ENCODE data around the gene SLC4A2.
A peak's percentile ranks its signal among the peaks of the same experiment; 100 is the strongest.

Gene SLC4A2

DNA sequence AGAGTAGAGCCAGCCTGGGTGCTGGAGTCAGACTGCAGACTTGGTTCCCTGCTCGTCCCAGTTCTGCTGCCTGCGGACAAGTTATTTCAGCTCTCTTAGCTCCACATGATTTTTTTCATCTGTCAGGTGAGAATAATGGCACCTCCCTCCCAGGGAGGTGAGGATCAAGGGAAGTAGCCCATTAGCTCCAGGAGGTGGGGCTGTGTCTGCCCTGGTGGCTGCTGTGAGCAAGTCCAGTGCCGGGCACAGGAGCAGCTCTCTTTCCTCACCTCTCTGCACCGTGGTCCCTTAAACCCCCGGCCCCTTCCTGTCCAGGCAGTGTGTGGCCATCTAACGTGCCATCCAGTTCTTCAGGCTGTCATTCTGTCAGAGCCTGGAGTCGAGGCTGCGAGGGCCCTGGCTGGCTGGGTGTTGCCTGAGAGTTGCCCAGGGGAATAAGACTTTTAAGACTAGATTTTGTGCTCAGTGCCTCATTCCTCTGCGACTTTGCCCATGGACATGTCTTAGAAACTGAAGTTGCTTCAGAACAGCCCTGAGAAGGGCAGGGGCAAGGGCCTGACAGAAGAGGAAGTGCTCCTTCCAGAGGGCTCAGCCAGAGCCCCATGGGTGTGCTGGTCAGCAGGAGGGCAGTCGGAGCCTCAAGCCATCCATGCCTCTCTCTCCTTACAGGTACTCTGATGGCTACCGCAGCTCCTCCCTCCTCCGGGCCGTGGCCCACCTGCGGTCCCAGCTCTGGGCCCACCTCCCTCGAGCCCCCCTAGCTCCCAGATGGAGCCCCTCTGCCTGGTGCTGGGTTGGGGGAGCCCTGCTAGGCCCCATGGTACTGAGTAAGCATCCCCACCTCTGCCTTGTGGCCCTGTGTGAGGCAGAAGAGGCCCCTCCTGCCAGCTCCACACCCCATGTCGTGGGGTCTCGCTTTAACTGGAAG is 26.2 kb upstream of the SLC4A2 start:
- no peak overlapping the region for H3K4me3 ChIP-seq (ENCODE audit: low read length)
- no peak for DNase-seq (ENCODE audit: low read depth)
- TF ChIP-seq, protein P1, sequence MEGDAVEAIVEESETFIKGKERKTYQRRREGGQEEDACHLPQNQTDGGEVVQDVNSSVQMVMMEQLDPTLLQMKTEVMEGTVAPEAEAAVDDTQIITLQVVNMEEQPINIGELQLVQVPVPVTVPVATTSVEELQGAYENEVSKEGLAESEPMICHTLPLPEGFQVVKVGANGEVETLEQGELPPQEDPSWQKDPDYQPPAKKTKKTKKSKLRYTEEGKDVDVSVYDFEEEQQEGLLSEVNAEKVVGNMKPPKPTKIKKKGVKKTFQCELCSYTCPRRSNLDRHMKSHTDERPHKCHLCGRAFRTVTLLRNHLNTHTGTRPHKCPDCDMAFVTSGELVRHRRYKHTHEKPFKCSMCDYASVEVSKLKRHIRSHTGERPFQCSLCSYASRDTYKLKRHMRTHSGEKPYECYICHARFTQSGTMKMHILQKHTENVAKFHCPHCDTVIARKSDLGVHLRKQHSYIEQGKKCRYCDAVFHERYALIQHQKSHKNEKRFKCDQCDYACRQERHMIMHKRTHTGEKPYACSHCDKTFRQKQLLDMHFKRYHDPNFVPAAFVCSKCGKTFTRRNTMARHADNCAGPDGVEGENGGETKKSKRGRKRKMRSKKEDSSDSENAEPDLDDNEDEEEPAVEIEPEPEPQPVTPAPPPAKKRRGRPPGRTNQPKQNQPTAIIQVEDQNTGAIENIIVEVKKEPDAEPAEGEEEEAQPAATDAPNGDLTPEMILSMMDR (conservative IDR thresholded peaks at IDR 0.05; ENCODE audit: low read depth, low read length): no peak

DNA sequence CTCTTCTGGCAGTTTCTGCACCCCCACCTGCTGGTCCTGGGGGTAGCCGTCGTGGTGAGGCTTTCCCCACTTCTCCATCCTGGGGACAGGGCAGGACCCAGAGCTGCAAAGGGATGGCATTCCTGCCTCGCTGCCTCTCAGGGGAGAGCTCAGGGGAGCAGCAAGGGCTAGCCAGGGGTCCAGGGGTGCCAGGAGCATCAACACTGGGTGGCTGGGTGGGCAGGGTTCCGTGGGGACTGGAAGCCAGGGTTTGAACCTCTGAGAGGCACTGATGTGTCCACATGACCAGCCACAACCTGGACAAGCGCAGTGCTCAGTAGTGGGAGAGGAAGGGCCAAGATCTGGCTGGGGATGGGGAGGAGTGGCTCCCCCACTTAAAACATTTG is 25.5 kb upstream of the SLC4A2 start:
- DNase-seq (ENCODE audit: low read depth): no peak
- TF ChIP-seq, protein P1 (conservative IDR thresholded peaks at IDR 0.05; ENCODE audit: low read depth, low read length): no peak
- H3K4me3 ChIP-seq (ENCODE audit: low read length): no peak overlapping the region

DNA sequence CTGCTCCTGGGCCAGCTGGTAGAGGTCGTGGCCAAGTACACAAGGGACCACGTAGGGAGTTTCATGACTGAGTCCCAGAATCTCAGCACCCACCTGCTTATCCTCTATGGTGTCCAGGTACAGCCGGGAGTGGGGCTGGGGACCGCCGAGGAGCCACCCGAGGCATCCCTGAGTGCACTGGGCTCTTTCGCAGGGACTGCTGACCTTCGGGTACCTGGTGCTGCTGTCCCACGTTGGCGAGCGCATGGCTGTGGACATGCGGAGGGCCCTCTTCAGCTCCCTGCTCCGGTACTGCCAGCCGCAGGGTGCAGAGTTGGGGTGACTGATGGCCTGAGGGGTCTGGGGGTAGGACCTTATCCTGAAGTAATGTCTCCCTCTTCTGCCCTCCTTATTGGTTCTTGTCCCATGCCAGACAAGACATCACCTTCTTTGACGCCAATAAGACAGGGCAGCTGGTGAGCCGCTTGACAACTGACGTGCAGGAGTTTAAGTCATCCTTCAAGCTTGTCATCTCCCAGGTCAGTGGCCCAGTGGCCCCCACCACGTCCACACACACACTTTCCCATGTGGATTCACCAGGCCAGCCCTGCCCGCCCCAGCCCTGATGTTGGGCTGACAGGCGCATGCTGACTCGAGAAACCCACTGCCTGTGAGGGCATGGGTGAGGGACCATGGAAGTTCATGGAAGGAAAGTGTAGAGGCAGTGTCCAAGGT is 24.9 kb upstream of the SLC4A2 start:
- TF ChIP-seq, protein P1 (conservative IDR thresholded peaks at IDR 0.05; ENCODE audit: low read depth, low read length): no peak
- H3K4me3 ChIP-seq (ENCODE audit: low read length): no peak overlapping the region
- DNase-seq (ENCODE audit: low read depth): no peak

DNA sequence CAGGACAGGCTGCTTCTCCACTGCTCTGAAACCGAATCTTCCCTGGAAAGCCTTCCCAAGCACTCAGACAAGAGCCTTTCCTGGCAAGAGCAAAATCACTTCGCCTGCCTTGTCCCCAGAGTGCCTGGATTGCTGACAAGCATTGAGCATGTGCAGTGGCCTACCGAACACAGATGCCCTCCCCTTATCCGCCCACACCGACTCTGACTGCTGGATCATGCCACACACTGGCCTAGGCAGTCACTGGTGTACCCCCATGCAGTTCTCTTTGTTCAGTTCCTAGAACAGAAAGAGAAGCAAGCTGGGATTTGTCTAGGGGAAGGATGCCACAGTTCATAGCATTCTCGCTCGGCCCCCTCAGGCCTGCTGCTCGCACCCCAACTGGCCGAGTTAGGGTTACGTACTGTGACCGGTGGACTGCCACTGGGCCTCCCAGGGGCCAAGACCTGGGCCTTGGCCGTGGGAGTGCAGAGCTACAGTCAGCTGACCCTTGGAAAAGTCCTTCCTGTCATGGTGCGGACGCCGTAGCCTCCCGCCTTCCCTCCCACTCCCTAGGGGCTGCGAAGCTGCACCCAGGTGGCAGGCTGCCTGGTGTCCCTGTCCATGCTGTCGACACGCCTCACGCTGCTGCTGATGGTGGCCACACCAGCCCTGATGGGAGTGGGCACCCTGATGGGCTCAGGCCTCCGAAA is 24.2 kb upstream of the SLC4A2 start:
- TF ChIP-seq, protein P1 (conservative IDR thresholded peaks at IDR 0.05; ENCODE audit: low read depth, low read length): no peak
- no peak overlapping the region for H3K4me3 ChIP-seq (ENCODE audit: low read length)
- DNase-seq (ENCODE audit: low read depth): no peak

DNA sequence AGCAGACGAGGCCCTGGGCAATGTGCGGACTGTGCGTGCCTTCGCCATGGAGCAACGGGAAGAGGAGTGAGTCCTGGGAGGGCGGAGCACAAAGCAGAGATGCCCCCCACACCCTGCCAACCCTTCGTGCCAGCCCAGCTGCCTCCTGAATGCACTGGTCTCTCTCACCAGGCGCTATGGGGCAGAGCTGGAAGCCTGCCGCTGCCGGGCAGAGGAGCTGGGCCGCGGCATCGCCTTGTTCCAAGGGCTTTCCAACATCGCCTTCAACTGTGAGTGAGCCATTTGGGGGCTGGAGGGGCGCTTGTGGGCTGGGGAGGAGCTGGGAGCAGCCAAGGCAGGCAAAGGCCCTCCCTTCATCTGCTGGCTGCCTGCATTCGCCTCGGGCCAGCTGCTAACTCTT is 23.5 kb upstream of the SLC4A2 start:
- TF ChIP-seq, protein P1 (conservative IDR thresholded peaks at IDR 0.05; ENCODE audit: low read depth, low read length): no peak
- DNase-seq (ENCODE audit: low read depth): no peak
- no peak overlapping the region for H3K4me3 ChIP-seq (ENCODE audit: low read length)

DNA sequence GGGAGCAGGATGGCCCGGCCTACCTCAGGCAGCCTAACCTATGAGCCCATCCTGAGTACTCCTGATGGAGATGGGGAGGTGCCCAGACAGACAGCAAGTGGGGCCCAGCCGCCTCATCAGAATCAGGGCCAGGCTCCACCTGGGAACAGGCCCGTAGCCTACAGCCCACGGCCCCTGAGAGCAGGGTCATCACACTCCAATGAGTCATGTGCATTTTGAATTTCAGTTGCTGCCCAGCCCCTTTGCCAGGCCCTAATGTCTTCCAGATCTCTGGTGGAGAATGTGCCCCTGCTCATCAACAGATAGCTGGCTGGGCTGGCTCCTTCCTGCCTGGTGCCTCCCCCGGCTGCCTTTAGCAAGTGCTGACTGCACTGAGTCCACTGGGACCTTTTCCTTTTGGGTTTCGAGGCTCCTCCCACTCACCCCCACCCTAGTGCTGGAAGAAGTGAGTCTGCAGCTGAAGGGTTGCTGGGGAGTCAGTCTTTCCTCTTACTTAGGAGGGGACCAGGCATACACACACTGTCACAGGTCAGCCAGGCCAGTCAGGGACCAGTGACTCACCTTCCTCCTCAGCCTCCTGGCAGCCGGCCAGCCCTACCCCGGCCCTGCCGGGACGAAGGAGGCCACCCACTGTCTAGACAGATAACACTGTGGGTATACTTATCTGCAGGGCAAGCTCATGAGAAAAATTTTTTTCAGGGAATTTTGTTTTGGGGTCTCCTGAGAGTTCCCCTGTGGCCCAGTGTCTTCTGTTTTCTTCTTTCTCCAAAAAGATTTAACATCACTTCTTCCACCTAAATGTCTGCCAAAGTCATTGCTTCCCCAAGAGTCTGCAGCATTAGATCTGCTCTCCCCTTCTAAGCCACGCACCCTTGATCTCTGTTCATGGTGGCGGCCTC is 20.2 kb upstream of the SLC4A2 start:
- TF ChIP-seq, protein P1 (conservative IDR thresholded peaks at IDR 0.05; ENCODE audit: low read depth, low read length): no peak
- DNase-seq (ENCODE audit: low read depth): peak; percentile 80
- no peak overlapping the region for H3K4me3 ChIP-seq (ENCODE audit: low read length)

Data from retinal pigment epithelial cell (primary cell).